Measurements from ENCODE around the gene MGLL.

MGLL gene

DNA sequence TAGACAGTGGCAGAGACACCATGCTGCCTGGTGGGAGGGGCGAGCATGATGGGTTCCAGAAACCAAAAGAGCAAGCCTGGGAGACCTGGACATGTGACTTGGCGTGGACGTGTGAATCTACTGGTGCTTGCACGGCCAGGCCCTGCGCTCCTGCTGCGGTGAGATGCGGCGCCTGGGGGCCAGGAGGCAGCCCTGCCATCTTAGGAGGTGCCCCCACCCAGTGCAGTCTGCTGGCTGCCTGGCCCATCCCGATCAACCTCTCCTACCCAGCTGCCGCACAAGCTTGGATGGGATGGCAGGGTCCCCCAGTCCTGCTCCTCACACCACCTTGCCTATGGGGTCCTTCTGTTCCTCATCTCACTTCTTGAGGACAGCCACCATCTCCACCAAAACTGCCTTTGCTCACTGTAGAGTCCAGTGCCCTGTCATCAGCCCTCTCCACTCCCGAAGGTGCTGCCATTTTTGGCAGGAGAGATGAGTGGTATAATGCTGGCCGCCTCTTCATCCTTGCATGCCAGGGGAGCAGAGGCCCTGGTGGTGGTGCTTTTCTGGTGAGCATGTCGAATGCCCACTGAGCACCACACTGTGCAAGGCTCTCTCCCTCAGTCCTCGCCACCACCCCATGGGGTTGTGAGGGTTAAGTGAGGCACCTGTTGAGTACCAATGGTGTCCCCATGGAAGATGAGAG, 152.6 kb downstream of the MGLL start:
- Histone ChIP-seq H2AFZ (ENCODE audit: low read depth, low read length) (no peak overlapping the region), H3K4me3 (ENCODE audit: low read length) (no peak overlapping the region), H3K27ac (ENCODE audit: low read length) (no peak overlapping the region), H3K27me3 (ENCODE audit: low read depth, low read length) (peaks cover 8% of the 10 kb centered on the region), H3K9ac (ENCODE audit: low read length) (no peak overlapping the region), H3K4me1 (ENCODE audit: low read length) (peaks cover 15% of the 10 kb centered on the region), H3K36me3 (replicated peaks; ENCODE audit: low read depth, low read length) (no peaks in the 10 kb centered on the region), H4K20me1 (ENCODE audit: insufficient read depth, low read length) (no peaks in the 10 kb centered on the region), H3K79me2 (ENCODE audit: low read length) (peaks cover 17% of the 10 kb centered on the region), H3K4me2 (ENCODE audit: low read length) (no peak overlapping the region), H3K9me3 (ENCODE audit: insufficient read depth, low read length) (no peaks in the 10 kb centered on the region)
- no peak for TF ChIP-seq EZH2phosphoT487 (IDR thresholded peaks at IDR 0.05; ENCODE audit: low read depth)
- TF ChIP-seq, protein P1, sequence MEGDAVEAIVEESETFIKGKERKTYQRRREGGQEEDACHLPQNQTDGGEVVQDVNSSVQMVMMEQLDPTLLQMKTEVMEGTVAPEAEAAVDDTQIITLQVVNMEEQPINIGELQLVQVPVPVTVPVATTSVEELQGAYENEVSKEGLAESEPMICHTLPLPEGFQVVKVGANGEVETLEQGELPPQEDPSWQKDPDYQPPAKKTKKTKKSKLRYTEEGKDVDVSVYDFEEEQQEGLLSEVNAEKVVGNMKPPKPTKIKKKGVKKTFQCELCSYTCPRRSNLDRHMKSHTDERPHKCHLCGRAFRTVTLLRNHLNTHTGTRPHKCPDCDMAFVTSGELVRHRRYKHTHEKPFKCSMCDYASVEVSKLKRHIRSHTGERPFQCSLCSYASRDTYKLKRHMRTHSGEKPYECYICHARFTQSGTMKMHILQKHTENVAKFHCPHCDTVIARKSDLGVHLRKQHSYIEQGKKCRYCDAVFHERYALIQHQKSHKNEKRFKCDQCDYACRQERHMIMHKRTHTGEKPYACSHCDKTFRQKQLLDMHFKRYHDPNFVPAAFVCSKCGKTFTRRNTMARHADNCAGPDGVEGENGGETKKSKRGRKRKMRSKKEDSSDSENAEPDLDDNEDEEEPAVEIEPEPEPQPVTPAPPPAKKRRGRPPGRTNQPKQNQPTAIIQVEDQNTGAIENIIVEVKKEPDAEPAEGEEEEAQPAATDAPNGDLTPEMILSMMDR (IDR thresholded peaks at IDR 0.05; ENCODE audit: low read depth, low read length), result no peak

DNA sequence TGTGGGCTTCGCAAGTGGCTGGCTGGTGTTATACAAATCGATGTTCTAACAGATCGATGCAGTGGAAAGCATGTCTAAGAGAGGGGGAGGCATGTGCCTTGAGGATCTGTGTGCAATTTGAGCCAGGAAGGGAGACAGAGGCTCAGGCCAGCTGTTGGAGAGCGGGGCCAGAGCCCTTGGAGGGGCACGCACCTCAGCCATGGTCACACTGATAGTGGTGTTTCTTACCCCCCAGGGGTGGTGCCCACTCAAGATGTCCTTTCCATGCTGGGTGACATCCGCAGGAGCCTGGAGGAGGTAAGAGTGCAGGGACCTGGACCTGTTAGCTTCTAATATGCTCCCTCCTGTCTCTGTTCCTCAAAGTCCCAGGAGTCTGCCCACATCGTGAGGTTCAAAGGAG, 153.4 kb downstream of the MGLL start:
- H4K20me1 ChIP-seq (ENCODE audit: insufficient read depth, low read length), result no peaks in the 10 kb centered on the region
- H3K36me3 ChIP-seq (replicated peaks; ENCODE audit: low read depth, low read length), result no peaks in the 10 kb centered on the region
- no peak overlapping the region for H3K4me2 ChIP-seq (ENCODE audit: low read length)
- TF ChIP-seq, protein P1 (IDR thresholded peaks at IDR 0.05; ENCODE audit: low read depth, low read length), result no peak
- no peak for TF ChIP-seq EZH2phosphoT487 (IDR thresholded peaks at IDR 0.05; ENCODE audit: low read depth)
- H3K79me2 ChIP-seq (ENCODE audit: low read length), result peaks cover 17% of the 10 kb centered on the region
- H3K4me1 ChIP-seq (ENCODE audit: low read length), result peaks cover 18% of the 10 kb centered on the region
- no peak overlapping the region for H3K4me3 ChIP-seq (ENCODE audit: low read length)
- no peak overlapping the region for H3K9ac ChIP-seq (ENCODE audit: low read length)
- H3K9me3 ChIP-seq (ENCODE audit: insufficient read depth, low read length), result no peaks in the 10 kb centered on the region
- H3K27me3 ChIP-seq (ENCODE audit: low read depth, low read length), result peaks cover 8% of the 10 kb centered on the region
- no peak overlapping the region for H2AFZ ChIP-seq (ENCODE audit: low read depth, low read length)
- H3K27ac ChIP-seq (ENCODE audit: low read length), result no peak overlapping the region

DNA sequence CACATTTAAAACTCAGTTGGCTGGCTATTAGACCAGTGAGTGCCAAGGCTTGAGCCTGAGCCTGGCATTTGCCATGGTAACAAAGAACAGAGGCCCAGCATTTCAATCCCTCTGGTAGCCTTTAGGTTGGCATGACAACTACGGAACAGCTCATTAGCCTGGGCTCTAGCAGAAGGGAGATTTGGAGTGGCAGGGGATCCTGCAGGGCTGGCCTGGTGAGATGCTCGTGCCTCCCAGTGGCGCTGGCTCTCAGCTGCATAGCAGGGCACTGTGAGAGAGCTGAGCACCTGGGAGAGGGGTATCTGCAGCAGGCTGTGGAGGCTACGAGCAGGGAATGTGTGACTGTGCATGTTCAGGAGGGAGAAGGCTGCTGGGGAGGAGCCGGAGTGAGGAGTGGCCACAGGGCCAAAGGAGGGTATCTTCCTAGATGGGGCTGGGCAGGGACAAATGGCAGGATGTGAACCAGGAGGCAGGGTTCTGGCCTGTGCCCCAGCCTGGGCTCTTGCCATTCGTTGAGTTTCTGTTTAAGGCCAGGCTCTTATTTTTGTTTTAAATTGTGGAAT, 155.1 kb downstream of the MGLL start:
- no peak overlapping the region for H3K9ac ChIP-seq (ENCODE audit: low read length)
- H3K4me1 ChIP-seq (ENCODE audit: low read length), result peaks cover 13% of the 10 kb centered on the region
- no peak overlapping the region for H3K27ac ChIP-seq (ENCODE audit: low read length)
- no peaks in the 10 kb centered on the region for H4K20me1 ChIP-seq (ENCODE audit: insufficient read depth, low read length)
- TF ChIP-seq, protein P1 (IDR thresholded peaks at IDR 0.05; ENCODE audit: low read depth, low read length), result no peak
- TF ChIP-seq EZH2phosphoT487 (IDR thresholded peaks at IDR 0.05; ENCODE audit: low read depth), result no peak
- H3K4me3 ChIP-seq (ENCODE audit: low read length), result no peak overlapping the region
- peaks cover 8% of the 10 kb centered on the region for H3K27me3 ChIP-seq (ENCODE audit: low read depth, low read length)
- H3K4me2 ChIP-seq (ENCODE audit: low read length), result no peak overlapping the region
- H3K36me3 ChIP-seq (replicated peaks; ENCODE audit: low read depth, low read length), result no peaks in the 10 kb centered on the region
- no peak overlapping the region for H2AFZ ChIP-seq (ENCODE audit: low read depth, low read length)
- H3K9me3 ChIP-seq (ENCODE audit: insufficient read depth, low read length), result no peaks in the 10 kb centered on the region
- H3K79me2 ChIP-seq (ENCODE audit: low read length), result peaks cover 14% of the 10 kb centered on the region

DNA sequence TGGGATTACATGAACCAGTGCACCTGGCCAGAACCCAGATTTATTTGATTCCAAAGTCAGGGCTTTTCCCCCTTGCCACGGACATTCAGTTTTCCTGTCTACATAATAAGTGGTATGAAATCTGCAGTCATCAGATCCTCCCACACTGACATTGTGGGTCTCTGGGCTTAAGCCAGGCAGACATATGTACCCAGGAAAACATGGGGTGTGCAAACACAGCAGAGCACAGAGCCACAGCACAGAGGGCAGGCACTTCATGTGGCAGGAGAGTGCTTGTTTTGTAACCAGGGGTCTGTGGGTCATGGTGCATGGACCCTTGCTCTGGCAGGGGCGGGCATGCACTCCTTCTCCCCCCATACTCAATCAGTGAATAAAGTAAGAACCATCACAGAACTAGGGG, 155.6 kb downstream of the MGLL start:
- Histone ChIP-seq H4K20me1 (ENCODE audit: insufficient read depth, low read length) (no peaks in the 10 kb centered on the region), H3K9ac (ENCODE audit: low read length) (no peak overlapping the region), H2AFZ (ENCODE audit: low read depth, low read length) (no peak overlapping the region), H3K36me3 (replicated peaks; ENCODE audit: low read depth, low read length) (no peaks in the 10 kb centered on the region), H3K79me2 (ENCODE audit: low read length) (peaks cover 9% of the 10 kb centered on the region), H3K4me2 (ENCODE audit: low read length) (no peak overlapping the region), H3K9me3 (ENCODE audit: insufficient read depth, low read length) (no peaks in the 10 kb centered on the region), H3K4me1 (ENCODE audit: low read length) (peaks cover 13% of the 10 kb centered on the region), H3K27ac (ENCODE audit: low read length) (no peak overlapping the region), H3K4me3 (ENCODE audit: low read length) (no peak overlapping the region), H3K27me3 (ENCODE audit: low read depth, low read length) (peaks cover 8% of the 10 kb centered on the region)
- no peak for TF ChIP-seq EZH2phosphoT487 (IDR thresholded peaks at IDR 0.05; ENCODE audit: low read depth)
- TF ChIP-seq, protein P1 (IDR thresholded peaks at IDR 0.05; ENCODE audit: low read depth, low read length), result no peak

Data from OCI-LY3 (cell line).